Measurements from ENCODE around the gene HYDIN.

The HYDIN gene

GRCh38 chr16:71230122-71230845, at the start of gene HYDIN:
Gene HYDIN (minus strand): TSS chr16:71230722. CDS start chr16:71186895, 43,827 bp downstream.
- peak; percentile 72 for DNase-seq

- DNase-seq, result no peak
Observed at GRCh38 chr16:71276589-71277334, 46.2 kb upstream of the HYDIN start.

- DNase-seq, result no peak
Observed at GRCh38 chr16:71273384-71273783, 42.9 kb upstream of the HYDIN start.

GRCh38 chr16:71264299-71264698, 33.8 kb upstream of the HYDIN start:
- DNase-seq, result no peak

GRCh38 chr16:71263582-71263981, 33.1 kb upstream of the HYDIN start:
- DNase-seq, result no peak

- DNase-seq, result no peak
Observed at GRCh38 chr16:71262391-71262790, 31.9 kb upstream of the HYDIN start.

- no peak for DNase-seq
Observed at GRCh38 chr16:71260995-71261394, 30.5 kb upstream of the HYDIN start.

GRCh38 chr16:71259086-71259485, 28.6 kb upstream of the HYDIN start:
- no peak for DNase-seq

GRCh38 chr16:71258372-71258771, 27.9 kb upstream of the HYDIN start:
- no peak for DNase-seq

GRCh38 chr16:71257768-71258167, 27.2 kb upstream of the HYDIN start:
- DNase-seq, result no peak

GRCh38 chr16:71255721-71256120, 25.2 kb upstream of the HYDIN start:
- DNase-seq, result peak; percentile 66

- peak; percentile 78 for DNase-seq
Observed at GRCh38 chr16:71254832-71255525, 24.5 kb upstream of the HYDIN start.

GRCh38 chr16:71250461-71251235, 20.1 kb upstream of the HYDIN start:
- no peak for DNase-seq

- no peak for DNase-seq
Observed at GRCh38 chr16:71249399-71249798, 18.9 kb upstream of the HYDIN start.

GRCh38 chr16:71247478-71247877, 17.0 kb upstream of the HYDIN start:
- no peak for DNase-seq

GRCh38 chr16:71246309-71246708, 15.8 kb upstream of the HYDIN start:
- no peak for DNase-seq

- DNase-seq, result no peak
Observed at GRCh38 chr16:71244521-71244920, 14.0 kb upstream of the HYDIN start.

GRCh38 chr16:71242601-71243000, 12.1 kb upstream of the HYDIN start:
- DNase-seq, result no peak

- no peak for DNase-seq
Observed at GRCh38 chr16:71242036-71242435, 11.5 kb upstream of the HYDIN start.

GRCh38 chr16:71229344-71229743, 1.2 kb downstream of the HYDIN start:
- DNase-seq, result no peak

- no peak for DNase-seq
Observed at GRCh38 chr16:71226229-71227141, 4.0 kb downstream of the HYDIN start.

GRCh38 chr16:71225145-71225544, 5.4 kb downstream of the HYDIN start:
- DNase-seq, result no peak
